Measurements from ENCODE around the gene DZANK1.
"Not testable (repeated sequence)": the region's sequence is repeated elsewhere in the genome, so short reads cannot be mapped to it uniquely, and the experiment has no call there.

Gene DZANK1

DNA sequence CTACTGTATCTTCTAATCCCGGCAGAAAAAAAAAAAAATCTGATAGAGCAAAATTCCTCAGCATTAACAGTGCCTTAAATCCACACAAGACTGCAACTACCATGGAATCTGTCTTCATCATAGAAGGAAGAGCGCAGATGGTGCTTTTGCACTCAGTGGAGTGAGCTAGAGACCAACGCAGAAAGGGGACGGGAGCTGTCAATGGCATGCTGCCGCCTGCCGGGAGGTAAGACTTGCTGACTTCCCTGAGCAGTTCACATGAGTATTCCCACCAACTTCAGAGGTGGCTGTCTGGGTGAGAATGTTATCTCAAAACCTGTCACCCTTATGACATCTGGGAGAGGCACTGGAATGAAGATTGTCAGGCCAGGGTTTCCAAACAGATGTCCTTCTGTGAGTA lies 35.6 kb downstream of the DZANK1 start:
- no peak for DNase-seq

DNA sequence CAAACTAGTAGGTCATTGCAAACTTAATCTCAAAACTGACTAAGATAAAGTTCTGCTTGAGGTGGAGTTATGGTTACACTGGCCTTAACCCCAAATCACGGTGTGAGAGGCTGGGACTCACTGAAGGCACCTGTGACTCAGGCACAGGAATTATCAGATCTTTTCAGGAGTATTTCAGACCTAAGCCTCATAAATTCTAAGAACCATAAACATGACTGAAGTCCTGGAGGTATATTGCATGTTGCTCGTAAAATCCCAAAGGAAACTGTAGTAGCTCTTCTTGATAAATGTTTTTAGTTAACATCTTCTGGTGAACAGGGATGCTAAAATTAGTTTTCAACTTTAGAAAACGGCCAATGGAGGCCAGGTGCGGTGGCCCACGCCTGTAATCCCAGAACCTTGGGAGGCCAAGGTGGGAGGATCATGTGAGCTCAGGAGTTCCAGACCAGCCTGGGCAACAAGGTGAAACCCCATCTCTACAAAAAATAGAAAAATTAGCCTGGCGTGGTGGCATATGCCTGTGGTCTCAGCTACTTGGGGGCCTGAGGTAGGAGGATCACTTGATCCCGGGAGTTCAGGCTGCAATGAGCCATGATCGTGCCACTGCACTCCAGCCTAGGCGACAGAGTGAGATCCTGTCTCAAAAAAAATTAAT lies 36.5 kb downstream of the DZANK1 start:
- no peak for DNase-seq

DNA sequence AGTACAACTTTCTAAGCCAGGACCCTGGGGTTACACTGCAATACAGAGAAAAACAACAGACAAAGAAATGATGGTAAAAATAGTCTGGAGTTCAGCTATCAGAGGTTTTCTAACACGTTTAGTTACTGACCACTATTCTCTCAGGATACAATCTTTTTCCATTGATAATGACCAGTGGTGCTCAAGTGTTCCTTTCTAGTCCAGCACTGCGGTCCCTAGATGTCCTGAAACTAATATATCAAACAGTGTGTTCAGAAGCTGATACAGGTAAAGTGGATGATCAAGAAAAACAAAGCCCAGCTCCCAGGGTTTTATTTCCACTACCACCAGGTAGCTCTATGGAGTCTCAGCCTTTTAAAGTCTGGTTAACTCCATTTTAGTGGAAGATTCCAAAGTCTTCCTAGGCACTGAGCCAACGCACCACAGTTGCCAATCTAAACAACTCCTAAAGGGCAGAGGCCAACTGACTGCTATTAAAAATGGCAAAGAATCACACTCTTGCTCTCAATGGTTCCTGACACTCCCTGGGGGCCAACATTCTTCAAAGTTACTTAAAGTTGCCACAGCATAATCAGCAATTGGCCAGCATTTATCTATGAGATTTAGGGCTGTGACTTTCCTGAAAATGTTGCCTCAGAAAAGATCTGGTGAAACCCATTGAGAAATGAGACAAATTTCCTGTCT lies 38.2 kb downstream of the DZANK1 start:
- no peak for DNase-seq

DNA sequence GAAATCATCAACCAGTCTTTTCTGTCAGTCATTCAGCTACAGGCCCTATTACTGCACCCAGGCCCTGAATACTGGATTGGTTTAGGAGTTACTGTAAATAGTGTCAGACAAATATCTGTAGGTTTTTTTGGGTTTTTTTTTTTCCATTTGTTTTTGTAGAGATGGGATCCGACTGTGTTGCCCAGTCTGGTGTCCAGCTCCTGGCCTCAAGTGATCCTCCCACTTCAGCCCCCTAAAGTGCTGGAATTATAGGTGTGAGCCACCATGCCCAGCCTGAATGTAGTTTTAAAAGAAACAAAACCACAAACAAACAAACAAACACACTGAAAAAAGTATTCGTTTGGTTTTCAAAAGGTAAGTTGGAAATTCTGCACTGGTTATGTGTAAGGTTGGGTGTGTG lies 39.6 kb downstream of the DZANK1 start:
- no peak for DNase-seq

DNA sequence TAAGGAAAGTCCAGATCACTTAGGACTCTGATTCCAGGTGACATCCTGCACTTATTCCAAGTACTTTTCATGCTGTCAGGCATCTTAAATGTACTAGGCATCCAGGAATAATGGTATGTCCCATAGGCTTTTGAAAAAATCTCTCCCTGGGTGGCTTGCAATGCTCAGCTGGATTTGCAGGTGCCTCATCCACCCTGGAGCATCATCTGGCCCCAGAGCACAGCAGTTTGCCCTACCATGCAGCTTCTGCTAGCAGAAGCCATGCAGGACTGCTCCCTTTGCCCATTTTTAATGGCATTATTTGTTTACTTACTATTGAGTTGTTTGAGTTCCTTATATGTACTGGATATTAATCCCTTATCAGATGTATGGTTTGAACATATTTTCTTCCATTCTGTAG lies 45.2 kb downstream of the DZANK1 start:
- DNase-seq: no peak

DNA sequence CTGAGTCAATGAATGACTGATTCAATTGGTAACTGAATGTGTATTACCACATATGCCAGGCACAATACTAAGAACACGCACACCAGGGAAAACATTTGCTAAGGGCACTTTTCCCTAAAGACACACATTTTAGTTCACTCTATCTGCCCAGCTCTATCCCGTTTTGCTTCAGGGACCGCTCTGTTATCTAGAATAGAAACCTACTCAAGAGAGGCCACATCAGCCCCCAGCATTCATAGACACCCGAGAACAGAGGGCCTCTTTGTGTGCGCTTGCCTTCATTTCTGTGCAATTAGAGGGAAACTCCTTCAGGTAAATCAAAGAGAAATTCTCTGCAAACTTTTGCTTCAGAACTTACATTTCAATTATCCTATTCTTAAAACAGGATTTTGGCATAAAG lies 50.3 kb downstream of the DZANK1 start:
- DNase-seq: no peak

DNA sequence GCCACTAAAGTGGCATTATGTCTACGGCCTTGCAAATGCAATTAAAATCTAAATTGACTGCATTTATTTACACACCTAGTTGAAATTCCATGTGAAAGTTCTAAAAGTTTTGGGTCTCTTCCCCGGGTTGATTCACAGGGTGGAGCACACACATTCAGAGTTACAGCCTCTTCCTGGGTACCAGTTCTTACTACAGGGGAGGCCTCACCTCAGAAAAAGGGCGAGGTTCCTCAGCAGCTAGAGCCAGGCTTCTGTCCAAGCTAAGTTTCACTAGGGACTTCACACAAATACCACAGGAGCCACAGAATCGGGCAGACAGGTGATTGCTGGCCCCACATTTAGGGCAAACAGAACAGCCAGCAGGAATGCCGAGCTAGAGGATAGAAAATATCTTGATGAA lies 52.7 kb downstream of the DZANK1 start:
- no peak for DNase-seq

DNA sequence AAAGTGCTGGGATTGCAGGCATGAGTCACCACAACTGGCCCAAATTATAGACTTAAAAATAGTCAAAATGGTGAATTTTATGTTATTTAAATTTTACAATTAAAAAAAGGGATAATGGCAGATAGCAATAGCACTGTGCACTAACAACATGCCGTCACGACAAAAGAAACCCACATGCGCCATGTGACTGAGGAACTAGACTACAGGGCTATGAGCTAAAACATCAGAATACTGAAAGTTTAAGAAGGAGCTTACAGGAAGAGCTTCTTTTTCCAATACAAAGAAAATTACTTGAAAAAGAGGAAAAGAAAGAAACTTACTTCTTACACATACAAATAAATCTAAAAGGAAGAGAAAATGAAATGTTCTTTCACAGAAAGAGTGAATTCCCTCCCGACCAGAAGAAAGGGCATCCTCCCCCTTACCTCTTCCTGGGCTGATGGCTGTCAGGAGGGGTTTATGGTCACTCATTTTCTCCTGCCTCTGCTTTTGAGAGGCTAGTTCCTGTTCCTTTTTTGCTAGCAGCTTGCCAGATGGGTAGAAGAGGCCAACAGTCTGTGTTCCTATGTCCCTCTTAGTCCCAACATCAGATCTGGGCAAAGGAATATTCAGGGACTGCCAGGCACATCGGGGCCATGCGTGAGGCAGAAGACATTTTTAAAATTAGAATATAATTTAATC lies 54.5 kb downstream of the DZANK1 start:
- DNase-seq: no peak

DNA sequence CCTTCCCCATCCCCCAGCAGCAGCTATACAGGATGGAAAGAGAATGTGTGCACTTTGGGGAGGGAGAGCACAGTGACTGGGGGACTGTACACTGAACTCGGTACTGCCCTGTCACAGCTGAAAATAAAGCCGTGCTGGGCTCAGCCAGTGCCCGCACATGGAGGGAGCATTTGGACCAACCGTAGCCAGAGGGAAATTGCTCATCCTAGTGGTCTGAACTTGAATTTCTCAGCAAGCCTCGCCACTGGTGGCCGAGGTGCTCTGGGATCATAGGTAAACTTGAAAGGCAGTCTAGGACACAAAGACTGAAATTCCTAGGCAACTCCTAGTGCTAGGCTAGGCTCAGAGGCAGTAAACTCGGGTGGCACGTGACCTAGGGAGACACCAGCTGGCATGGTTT lies 61.0 kb downstream of the DZANK1 start:
- no peak for DNase-seq

DNA sequence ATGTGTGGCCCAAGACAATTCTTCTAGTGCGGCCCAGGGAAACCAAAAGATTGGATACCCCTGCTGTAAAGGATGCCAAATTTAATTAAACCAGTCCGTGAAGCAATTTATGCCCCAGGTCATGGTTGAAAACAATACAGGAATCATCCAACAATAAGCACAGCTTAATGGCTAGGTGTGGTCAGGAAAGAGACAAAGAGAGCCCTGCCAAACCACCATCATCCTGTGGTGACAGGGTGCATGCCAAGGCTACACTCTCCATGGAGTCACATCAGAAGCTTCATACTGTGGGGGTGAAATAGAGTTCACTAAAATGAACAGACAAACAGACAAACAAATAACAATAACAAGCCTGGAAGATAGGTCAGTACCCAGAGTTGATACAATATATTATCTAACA lies 62.7 kb downstream of the DZANK1 start:
- DNase-seq: no peak

DNA sequence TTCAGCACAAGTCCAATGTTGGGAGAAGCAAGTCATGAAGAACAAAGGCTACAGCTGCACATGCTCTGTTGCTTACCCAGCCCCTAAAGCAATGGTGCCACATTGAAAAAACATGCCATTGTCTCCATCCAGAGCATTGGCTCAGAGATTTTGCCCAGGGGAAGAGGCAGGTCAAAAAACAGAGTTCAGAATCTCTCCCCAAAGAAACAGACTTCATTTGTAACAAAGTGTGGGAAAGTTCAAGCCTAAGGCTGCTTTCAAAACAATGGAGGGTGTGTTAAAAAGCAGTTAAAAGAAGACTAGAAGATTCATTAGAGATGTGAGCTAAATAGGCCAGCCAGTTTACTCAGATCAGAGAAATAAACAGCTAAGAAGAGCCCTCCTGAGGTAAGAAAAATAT lies 63.6 kb downstream of the DZANK1 start:
- no peak for DNase-seq

DNA sequence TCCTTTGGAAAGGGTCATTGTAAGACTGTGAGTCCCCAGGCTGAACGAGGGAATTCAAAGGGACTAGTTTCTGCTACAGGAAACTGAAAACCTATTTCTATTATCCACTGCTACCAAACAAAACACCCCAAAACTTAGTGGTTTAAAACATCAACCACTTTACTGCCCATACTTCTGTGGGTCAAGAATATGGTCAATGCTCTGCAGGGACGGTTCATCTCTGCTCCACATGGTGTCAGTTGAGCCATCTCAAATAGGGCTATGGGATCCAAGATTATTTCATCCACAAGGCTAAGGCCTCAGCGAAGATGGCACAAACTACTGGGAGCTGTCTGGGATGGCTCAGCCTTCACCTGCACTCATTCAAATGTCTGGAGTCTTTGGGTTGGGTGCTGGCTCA lies 65.5 kb downstream of the DZANK1 start:
- DNase-seq: no peak

DNA sequence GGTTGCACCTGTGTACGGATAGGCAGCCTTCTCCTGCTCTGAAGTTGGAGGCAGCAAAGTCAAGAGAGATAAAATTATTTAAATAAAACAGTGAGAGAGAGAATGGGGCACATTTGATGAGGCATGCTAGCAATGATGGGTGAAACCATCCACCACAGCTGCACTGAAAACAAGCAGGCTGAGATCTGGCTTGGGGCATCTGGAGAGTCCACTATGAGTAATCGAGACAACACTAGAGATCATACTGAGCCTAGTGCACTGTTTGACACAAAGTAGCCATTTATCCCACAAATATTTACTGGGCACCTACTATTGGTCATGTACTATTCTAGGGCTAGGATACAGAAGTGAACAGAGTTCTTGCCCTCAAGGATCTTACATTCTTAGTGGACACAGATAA lies 66.4 kb downstream of the DZANK1 start:
- DNase-seq: no peak

DNA sequence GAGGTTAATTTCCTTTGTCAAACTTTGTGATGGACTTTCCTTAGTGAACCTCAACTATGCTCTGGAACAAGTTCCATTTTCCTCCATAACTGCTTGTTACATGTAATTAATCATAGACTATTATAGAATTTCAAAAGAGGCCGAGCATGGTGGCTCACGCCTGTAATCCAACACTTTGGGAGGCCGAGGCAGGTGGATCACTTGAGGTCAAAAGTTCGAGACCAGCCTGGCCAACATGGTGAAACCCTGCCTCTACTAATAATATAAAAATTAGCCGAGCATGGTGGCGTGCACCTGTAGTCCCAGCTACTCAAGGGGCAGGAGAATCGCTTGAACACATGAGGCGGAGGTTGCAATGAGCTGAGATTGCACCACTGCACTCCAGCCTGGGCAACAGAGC lies 68.1 kb downstream of the DZANK1 start:
- not testable (repeated sequence) for DNase-seq

DNA sequence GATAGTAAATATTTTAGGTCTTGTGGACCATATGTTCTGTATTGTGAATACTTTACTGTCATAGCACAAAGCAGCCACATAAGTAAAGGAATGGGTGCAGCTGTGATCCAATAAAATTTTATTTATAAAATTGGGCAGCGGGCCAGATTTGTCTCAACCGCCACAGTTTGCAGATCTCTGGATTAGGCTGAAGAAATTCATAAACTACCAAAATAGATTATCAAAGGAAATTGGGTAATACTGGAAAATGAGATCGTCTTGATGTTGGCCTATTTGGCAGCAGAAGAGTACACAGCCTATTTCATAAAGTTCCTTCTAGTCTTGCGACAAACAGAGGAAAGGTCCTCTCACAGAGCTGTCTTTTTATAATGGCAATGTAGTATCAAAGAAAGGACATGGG lies 69.8 kb downstream of the DZANK1 start:
- no peak for DNase-seq

DNA sequence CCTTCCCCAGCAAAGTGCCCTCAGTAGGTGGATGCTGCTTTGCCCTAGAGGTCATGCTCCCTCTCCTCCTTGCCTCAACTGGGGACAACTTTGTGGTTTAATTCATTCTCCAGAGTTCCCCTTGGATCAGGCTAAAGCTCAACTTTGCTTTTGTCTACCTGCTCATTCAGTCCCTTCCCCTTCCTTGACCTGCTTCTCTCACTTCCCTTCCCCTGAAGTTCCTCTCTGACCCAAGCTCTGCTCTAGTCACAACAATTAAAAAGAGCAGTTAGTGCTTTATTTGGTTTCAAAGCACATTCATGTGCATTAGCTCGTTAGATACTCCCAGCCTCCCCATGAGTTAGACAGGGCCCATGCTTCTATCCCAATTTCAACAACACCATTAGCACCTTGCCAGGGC lies 71.3 kb downstream of the DZANK1 start:
- no peak for DNase-seq

DNA sequence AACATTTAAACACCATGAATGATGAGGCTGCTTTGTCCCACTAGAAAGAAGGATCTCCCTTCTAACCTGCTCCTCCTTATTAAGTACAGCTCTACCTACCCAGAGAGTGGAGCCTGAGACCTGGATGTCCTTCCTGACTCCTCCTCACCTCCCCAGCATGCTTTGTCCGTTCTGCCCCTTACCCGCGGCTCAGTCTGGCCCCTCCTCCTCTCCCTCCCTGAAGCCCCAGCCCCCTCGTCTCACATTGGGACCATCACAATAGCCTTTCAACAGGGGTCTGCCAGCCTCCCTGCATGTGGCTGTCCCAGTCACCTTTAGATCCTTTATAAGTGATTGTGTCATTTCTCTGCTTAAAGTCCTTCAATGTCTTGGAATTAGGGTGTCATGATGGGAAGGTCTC lies 72.5 kb downstream of the DZANK1 start:
- DNase-seq: no peak

DNA sequence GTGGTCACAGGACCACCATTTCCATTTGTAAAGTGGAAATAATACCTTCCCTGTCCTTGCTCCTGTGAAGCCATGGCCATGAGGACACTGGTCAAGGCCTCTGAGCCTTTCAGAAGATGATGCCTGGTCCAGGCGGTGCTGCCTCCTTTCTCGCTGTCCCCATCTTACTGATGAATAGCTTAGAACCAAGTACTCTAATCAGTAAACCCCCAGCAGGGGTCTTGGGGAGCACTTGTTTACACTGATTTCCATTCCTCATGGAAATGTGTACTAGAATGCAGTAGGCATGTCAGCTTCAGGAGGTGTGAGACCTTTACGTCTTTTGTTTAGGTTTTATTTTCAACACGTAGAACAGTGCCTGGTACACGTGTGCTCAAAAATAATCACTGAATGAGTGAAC lies 75.1 kb downstream of the DZANK1 start:
- no peak for DNase-seq

DNA sequence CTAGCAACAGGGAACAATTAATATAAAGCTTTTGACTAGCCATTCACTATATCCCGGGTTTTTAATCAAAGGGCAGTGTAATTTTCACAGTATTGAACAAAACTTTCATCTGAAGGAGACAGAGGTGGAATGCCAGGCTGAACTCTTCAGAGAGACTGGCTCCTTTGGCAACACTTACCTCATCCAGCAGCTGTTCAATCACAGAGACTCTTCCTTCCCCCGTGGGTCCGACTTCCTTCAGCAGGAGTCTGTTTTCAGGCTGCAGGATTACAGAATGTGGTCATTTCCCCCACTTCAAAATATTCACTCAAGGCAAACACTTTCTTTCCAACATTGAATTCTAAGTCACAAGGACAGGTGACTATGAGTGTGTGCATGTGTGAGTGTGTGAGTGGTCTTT lies 76.6 kb downstream of the DZANK1 start:
- no peak for DNase-seq

DNA sequence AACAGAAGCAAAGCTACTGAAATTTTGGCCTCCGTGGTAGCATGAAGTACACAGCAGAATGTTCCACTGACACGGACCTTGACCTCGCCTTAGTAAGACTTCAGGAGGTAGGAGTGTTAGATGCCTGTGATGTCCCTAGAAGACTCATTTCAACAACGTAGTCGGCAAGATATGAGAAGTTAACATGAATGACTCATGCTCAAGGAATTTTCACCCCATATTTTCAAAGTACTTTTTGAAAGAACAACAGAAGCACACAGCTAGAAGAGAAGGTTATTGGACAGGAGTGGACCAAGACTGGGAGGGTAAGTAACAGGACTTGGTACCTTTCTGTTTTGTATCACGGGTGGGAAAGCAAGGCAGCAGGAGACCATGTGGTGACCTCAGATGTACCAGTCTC lies 78.0 kb downstream of the DZANK1 start:
- DNase-seq: no peak

DNA sequence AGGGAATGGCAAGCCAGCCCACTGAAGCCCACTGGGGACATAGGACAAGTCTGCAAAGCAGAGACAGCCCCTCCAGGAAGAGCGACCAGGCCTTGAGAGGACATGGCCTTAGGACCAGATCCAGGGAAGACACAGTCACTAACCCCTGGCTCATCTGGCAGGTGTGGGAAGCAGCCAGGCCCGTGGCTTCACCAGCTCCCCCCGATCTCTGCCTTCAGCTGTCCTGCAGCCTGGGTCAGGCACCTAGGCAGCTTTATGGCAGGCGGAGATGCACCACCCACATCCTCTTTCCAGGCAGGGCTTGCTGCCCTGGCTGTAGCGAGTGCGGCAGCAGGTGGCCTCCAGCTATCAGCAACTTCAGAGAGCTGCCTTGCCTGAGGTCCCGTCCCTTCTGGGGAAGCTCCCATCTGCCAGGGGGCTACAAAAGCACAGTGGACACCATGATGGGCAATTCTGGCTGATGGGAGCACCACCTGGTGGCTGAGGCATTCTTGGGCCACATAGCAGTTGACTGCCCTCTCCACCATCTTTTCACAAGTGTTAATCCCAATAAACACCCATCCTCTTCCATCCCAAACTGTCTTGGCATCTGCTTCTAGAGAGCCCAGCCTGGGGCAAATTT lies 85.8 kb downstream of the DZANK1 start:
- no peak for DNase-seq

DNA sequence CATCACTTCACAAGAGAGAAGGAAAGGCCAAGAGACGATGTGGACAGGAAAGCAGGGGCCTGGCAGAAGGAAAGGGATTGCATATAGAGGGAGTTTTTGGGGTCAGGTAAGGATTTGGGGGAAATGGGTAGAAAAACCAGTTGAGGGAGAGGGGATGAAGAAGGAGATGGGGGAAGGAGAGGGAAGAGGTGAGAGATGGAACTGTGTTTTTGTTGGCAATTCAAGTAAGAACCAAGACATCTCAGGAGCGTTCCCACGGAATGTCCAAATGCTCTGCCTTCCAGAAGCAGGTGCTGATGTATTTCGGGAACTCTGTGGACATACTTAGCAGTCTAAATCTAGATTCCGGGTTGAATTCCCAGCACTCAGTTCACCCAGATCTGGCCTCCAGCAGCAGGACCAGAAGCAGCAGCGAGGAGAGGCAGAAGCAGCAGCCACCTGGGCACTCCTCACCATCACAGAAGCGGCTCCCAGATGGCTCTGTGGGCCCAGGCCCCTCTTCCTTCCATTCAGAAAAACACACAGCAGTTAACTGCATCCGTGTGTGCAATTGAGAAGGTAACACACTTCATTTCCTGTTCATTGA lies 88.8 kb downstream of the DZANK1 start:
- DNase-seq: no peak

DNA sequence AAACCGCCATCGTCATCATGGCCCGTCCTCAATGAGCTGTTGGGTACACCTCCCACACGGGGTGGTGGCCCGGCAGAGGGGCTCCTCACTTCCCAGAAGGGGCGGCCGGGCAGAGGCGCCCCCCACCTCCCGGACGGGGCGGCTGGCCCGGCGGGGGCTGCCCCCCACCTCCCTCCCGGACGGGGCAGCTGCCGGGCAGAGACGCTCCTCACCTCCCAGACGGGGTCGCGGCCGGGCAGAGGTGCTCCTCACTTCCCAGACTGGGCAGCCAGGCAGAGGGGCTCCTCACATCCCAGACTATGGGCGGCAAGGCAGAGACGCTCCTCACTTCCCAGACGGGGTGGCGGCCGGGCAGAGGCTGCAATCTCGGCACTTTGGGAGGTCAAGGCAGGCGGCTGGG lies 91.3 kb downstream of the DZANK1 start:
- not testable (repeated sequence) for DNase-seq

DNA sequence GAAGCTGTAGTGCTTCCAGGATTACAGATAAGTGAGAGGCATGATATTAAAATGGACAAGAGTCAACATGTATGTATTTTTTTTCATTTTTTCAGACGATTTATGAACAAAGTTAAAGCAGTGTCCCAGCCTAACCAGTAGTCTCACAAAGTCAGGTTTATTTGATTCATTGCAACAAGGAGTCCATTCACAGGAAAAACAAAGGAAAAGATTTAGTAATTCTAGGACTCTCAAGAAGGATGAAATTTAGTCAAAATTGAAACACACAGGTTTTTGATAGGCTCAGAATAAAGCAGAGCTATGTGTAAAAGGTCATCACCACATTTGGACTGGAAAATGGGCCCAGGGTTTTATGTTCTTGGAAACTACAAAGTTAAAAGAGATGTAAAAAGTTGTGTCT lies 94.5 kb downstream of the DZANK1 start:
- DNase-seq: no peak

Measured in NCI-H1048 (cell line).